Measurements from ENCODE around the gene OR9A4. TPM values are rescaled to one million over a fixed set of nuclear protein-coding genes. Genes with fewer than 3 reads are reported as not detected.

OR9A4 gene
- total RNA-seq, 1 donor from 2014 or later: not detected

DNA sequence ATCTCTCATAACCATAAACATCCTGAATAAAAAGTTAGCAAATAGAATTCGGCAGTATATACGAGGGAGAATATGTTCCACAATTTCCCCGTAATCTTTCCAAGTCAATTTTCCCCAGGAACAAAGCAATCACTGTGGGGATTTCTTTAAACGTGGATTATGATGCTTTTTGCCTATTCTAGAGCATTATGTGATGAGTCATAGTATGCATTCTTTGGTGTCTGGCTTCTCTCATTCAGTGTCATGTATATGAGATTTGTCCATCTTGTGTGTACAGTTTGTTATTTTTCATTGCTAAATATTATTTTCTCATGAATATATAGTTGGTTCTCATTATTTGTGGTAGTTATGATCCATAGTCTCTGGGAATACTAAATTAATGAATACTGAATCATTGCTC is 9.9 kb upstream of the OR9A4 start:
- DNase-seq (ENCODE audit: low read depth) (no peak), FAIRE-seq (no peak)
- Histone ChIP-seq H3K4me3 (ENCODE audit: low read depth, low read length) (no peak overlapping the region), H3K36me3 (ENCODE audit: control insufficient read depth, insufficient read depth, low read length) (no peaks in the 10 kb centered on the region), H3K27me3 (ENCODE audit: control insufficient read depth, insufficient read depth, low read length) (no peaks in the 10 kb centered on the region)
- TF ChIP-seq, protein P1, sequence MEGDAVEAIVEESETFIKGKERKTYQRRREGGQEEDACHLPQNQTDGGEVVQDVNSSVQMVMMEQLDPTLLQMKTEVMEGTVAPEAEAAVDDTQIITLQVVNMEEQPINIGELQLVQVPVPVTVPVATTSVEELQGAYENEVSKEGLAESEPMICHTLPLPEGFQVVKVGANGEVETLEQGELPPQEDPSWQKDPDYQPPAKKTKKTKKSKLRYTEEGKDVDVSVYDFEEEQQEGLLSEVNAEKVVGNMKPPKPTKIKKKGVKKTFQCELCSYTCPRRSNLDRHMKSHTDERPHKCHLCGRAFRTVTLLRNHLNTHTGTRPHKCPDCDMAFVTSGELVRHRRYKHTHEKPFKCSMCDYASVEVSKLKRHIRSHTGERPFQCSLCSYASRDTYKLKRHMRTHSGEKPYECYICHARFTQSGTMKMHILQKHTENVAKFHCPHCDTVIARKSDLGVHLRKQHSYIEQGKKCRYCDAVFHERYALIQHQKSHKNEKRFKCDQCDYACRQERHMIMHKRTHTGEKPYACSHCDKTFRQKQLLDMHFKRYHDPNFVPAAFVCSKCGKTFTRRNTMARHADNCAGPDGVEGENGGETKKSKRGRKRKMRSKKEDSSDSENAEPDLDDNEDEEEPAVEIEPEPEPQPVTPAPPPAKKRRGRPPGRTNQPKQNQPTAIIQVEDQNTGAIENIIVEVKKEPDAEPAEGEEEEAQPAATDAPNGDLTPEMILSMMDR (IDR thresholded peaks at IDR 0.05; ENCODE audit: insufficient read depth, low read length, severe bottlenecking): no peak

DNA sequence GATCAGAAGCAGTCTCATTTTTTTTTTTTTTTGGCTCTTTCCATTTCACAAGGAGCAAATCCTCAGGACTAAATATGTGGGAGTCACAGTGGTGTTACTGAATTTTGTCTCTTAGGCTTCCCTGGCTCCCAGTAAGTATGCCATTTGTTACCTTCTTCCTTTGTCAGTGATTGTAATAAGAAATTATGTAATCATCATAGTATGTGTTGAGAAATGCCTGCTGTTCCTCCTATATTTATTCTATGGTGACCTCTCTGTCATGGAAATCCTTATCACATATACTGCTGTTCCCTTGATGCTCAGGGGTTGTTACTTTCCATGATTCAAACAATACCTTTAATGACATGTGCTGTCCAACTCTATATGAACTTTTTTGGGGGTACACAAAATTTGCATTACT is 4.8 kb upstream of the OR9A4 start:
- FAIRE-seq: no peak
- Histone ChIP-seq H3K27me3 (ENCODE audit: control insufficient read depth, insufficient read depth, low read length) (no peaks in the 10 kb centered on the region), H3K36me3 (ENCODE audit: control insufficient read depth, insufficient read depth, low read length) (no peaks in the 10 kb centered on the region), H3K4me3 (ENCODE audit: low read depth, low read length) (no peak overlapping the region)
- TF ChIP-seq, protein P1 (IDR thresholded peaks at IDR 0.05; ENCODE audit: insufficient read depth, low read length, severe bottlenecking): no peak
- DNase-seq (ENCODE audit: low read depth): no peak

DNA sequence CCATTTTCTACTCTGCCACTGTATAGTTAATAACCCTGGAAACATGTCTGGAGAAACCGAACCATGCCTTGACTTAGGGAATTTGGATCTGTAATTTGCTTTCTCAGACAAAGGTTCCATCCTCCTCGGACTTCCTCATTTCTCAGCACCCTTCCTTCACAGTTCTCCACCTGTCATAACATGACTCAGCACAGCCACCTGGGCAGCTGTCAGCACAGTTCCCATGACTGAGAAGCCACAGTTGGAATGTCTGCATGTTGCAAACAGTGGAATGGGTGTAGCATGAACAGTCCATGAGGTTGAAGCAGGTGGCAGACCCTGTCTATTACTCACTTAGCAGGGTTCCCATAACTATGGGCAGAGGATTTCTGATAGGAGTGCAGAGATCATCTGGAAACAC is 634 bp upstream of the OR9A4 start:
- no peaks in the 10 kb centered on the region for H3K36me3 ChIP-seq (ENCODE audit: control insufficient read depth, insufficient read depth, low read length)
- DNase-seq (ENCODE audit: low read depth) (peak; percentile 95), FAIRE-seq (peak; percentile 81)
- H3K27me3 ChIP-seq (ENCODE audit: control insufficient read depth, insufficient read depth, low read length): no peaks in the 10 kb centered on the region
- H3K4me3 ChIP-seq (ENCODE audit: low read depth, low read length): no peak overlapping the region
- TF ChIP-seq, protein P1 (IDR thresholded peaks at IDR 0.05; ENCODE audit: insufficient read depth, low read length, severe bottlenecking): no peak

DNA sequence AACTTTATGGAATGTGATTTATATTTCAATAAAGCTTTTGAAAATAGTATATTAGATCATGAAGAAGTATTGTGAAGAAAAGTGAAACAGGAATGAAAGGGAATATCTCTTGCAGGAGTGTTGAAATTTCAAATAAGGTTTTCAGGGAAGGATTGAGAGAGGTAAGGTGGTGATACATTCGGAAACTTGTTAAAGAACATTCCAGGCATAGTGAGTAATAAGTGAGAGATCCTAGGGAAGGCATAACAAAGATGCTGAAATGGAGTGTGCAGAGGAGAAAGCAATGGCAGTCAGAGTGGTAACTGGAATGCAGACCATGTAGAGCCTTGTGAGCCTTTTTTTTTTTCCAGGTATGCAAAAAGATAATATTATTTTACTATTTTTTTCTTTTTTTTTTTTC is 4.1 kb downstream of the OR9A4 start:
- DNase-seq (ENCODE audit: low read depth) (peak; percentile 85), FAIRE-seq (no peak)
- Histone ChIP-seq H3K27me3 (ENCODE audit: control insufficient read depth, insufficient read depth, low read length) (no peaks in the 10 kb centered on the region), H3K4me3 (ENCODE audit: low read depth, low read length) (no peak overlapping the region), H3K36me3 (ENCODE audit: control insufficient read depth, insufficient read depth, low read length) (no peaks in the 10 kb centered on the region)
- TF ChIP-seq, protein P1 (IDR thresholded peaks at IDR 0.05; ENCODE audit: insufficient read depth, low read length, severe bottlenecking): no peak

DNA sequence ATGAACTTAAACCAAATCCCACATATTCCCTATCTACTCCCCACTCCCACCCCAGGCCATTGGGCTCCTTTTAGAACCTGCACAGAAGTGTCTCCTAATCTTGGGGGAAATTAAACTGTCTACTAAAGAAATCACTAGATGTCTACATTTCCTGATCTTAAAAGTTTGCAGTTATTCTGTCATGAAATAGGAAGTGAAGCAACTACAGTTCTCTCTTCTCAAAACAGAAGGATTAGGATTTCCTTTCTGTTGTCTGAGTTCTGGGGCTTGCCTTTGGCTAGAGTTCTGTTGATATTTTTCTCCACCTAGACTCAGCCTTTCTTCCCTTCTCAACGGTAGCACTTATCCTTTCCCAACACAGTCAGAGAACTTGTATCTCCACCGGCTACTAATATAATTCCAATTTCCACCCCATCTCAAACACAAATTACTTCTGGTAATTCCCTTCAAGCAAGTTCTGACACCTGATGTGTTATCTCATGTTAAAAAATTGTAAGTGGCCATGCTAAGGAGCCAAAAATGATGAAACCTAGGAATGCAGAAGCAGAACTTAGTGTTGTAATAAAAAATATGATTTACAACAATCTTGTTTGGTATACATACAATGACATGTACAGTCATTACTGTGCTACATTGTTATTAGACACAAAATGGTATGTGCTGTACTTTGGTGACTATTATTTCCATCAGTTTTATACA is 12.1 kb downstream of the OR9A4 start:
- TF ChIP-seq, protein P1 (IDR thresholded peaks at IDR 0.05; ENCODE audit: insufficient read depth, low read length, severe bottlenecking): no peak
- FAIRE-seq (no peak), DNase-seq (ENCODE audit: low read depth) (peak; percentile 29)
- Histone ChIP-seq H3K4me3 (ENCODE audit: low read depth, low read length) (no peak overlapping the region), H3K36me3 (ENCODE audit: control insufficient read depth, insufficient read depth, low read length) (no peaks in the 10 kb centered on the region), H3K27me3 (ENCODE audit: control insufficient read depth, insufficient read depth, low read length) (no peaks in the 10 kb centered on the region)

DNA sequence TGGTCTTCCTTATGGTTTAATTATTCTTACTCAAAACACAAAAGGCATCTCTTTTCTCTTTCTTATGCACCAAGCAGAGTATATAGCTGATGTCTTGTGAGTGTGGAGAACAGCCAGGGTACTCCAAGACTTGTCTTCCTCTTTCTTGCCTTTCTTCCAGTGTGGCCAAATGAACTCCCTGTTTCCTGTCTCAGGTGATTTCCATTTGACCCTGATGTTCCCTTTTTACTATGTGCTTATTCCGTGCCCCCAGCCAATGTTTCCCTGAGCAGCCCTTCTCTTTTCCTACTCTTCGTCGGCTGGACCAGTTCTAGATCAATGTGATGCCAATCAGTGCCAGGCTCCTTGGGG is 12.6 kb downstream of the OR9A4 start:
- no peak overlapping the region for H3K4me3 ChIP-seq (ENCODE audit: low read depth, low read length)
- no peaks in the 10 kb centered on the region for H3K27me3 ChIP-seq (ENCODE audit: control insufficient read depth, insufficient read depth, low read length)
- TF ChIP-seq, protein P1 (IDR thresholded peaks at IDR 0.05; ENCODE audit: insufficient read depth, low read length, severe bottlenecking): no peak
- FAIRE-seq (no peak), DNase-seq (ENCODE audit: low read depth) (no peak)
- H3K36me3 ChIP-seq (ENCODE audit: control insufficient read depth, insufficient read depth, low read length): no peaks in the 10 kb centered on the region

Measured in bronchial epithelial cell (primary cell).